ENCODE measurements around the gene CHD9.
"Not testable (repeated sequence)": the region's sequence is repeated elsewhere in the genome, so short reads cannot be mapped to it uniquely, and the experiment has no call there.

The CHD9 gene

GRCh38 chr16:53054670-53055485 is at the start of gene CHD9:
Gene CHD9, plus strand, starts transcription at chr16:53054991. Its CDS starts 101,099 bp downstream, at chr16:53156090.
- DNase-seq, result peak; percentile 86

- no peak for DNase-seq
These were observed 47.7 kb upstream of the CHD9 start for GRCh38 chr16:53007095-53007494.

GRCh38 chr16:53014287-53014686 is 40.5 kb upstream of the CHD9 start:
- no peak for DNase-seq

- no peak for DNase-seq
These were observed 35.9 kb upstream of the CHD9 start for GRCh38 chr16:53018834-53019416.

- peak; percentile 44 for DNase-seq
These were observed 32.4 kb upstream of the CHD9 start for GRCh38 chr16:53022374-53022773.

- no peak for DNase-seq
These were observed 30.7 kb upstream of the CHD9 start for GRCh38 chr16:53024045-53024444.

GRCh38 chr16:53029971-53030370 is 24.8 kb upstream of the CHD9 start:
- no peak for DNase-seq

- DNase-seq, result no peak
These were observed 23.4 kb upstream of the CHD9 start for GRCh38 chr16:53031323-53031942.

- DNase-seq, result peak; percentile 20
These were observed 20.5 kb upstream of the CHD9 start for GRCh38 chr16:53034306-53034705.

GRCh38 chr16:53035176-53035942 is 19.4 kb upstream of the CHD9 start:
- no peak for DNase-seq

- no peak for DNase-seq
These were observed 18.7 kb upstream of the CHD9 start for GRCh38 chr16:53036066-53036465.

GRCh38 chr16:53036711-53037110 is 18.1 kb upstream of the CHD9 start:
- not testable (repeated sequence) for DNase-seq

GRCh38 chr16:53040788-53041187 is 14.0 kb upstream of the CHD9 start:
- DNase-seq, result no peak

- DNase-seq, result peak; percentile 16
These were observed 13.3 kb upstream of the CHD9 start for GRCh38 chr16:53041320-53042051.

- no peak for DNase-seq
These were observed 12.5 kb upstream of the CHD9 start for GRCh38 chr16:53042235-53042701.

- no peak for DNase-seq
These were observed 11.4 kb upstream of the CHD9 start for GRCh38 chr16:53043428-53043831.

- DNase-seq, result no peak
These were observed 10.7 kb upstream of the CHD9 start for GRCh38 chr16:53043986-53044601.

GRCh38 chr16:53045341-53046220 is 9.2 kb upstream of the CHD9 start:
- DNase-seq, result no peak

GRCh38 chr16:53047515-53047914 is 7.3 kb upstream of the CHD9 start:
- DNase-seq, result not testable (repeated sequence)

- DNase-seq, result no peak
These were observed 6.5 kb upstream of the CHD9 start for GRCh38 chr16:53048139-53048915.
